SK-N-SH treated with all-trans-retinoic acid at 6 μM for 48 hours (cell line): ENCODE data around the gene GLIPR2.

Experiments used
- ATAC-seq: fragments of 200-7000 bp; cut with Tn5 transposase; 3 replicates; pipeline ENCODE4 v1.9.1; 2020; ENCODE audit warnings: mild to moderate bottlenecking, moderate library complexity
- ARNTL ChIP-seq: fragments of 450-650 bp; formaldehyde crosslinking; IDR thresholded peaks from 2 replicates; pipeline ENCODE4 v1.5.0; 2020; ENCODE audit warnings: low read depth, mild to moderate bottlenecking, moderate library complexity, borderline replicate concordance
- BACH2 ChIP-seq: fragments of 250-450 bp; sonication (Bioruptor Pico); IDR thresholded peaks from 2 replicates; pipeline ENCODE4 v1.9.0; 2021; ENCODE audit warnings: mild to moderate bottlenecking, borderline replicate concordance
- CREB5 ChIP-seq: fragments of 250-450 bp; sonication (Bioruptor Pico); IDR thresholded peaks from 2 replicates; pipeline ENCODE4 v1.5.1; 2020; ENCODE audit warnings: low read depth, mild to moderate bottlenecking, moderate library complexity
- CSDC2 ChIP-seq: fragments of 250-450 bp; sonication (Bioruptor Pico); IDR thresholded peaks from 2 replicates; pipeline ENCODE4 v1.5.0; 2020; ENCODE audit warnings: mild to moderate bottlenecking, moderate library complexity
- ESRRG ChIP-seq: fragments of 250-450 bp; sonication (Bioruptor Pico); IDR thresholded peaks from 2 replicates; pipeline ENCODE4 v1.6.1; 2021; ENCODE audit warnings: mild to moderate bottlenecking
- GLIS3 ChIP-seq: fragments of 250-450 bp; sonication (Bioruptor Pico); IDR thresholded peaks from 2 replicates; pipeline ENCODE4 v1.5.0; 2020; ENCODE audit warnings: mild to moderate bottlenecking, moderate library complexity
- ISL1 ChIP-seq: fragments of 250-450 bp; sonication (Bioruptor Pico); IDR thresholded peaks from 2 replicates; pipeline ENCODE4 v2.1.2; 2022; ENCODE audit warnings: mild to moderate bottlenecking, moderate library complexity
- OSR1 ChIP-seq: fragments of 250-450 bp; sonication (Bioruptor Pico); IDR thresholded peaks from 2 replicates; pipeline ENCODE4 v1.8.0; 2022; ENCODE audit warnings: moderate library complexity, mild to moderate bottlenecking, inconsistent platforms
- PATZ1 ChIP-seq: fragments of 250-450 bp; sonication (Bioruptor Pico); IDR thresholded peaks from 2 replicates; pipeline ENCODE4 v1.8.0; 2020; ENCODE audit warnings: mild to moderate bottlenecking, moderate library complexity, borderline replicate concordance
- PPARA ChIP-seq: fragments of 250-450 bp; sonication (Bioruptor Pico); IDR thresholded peaks from 2 replicates; pipeline ENCODE4 v1.5.0; 2020; ENCODE audit warnings: mild to moderate bottlenecking, borderline replicate concordance
- SNAI2 ChIP-seq: fragments of 250-450 bp; sonication (Bioruptor Pico); IDR thresholded peaks from 2 replicates; pipeline ENCODE4 v1.5.0; 2020; ENCODE audit warnings: mild to moderate bottlenecking, moderate library complexity
- TCF4 ChIP-seq: fragments of 250-450 bp; sonication (Bioruptor Pico); IDR thresholded peaks from 2 replicates; pipeline ENCODE4 v1.8.0; 2021; ENCODE audit warnings: mild to moderate bottlenecking, moderate library complexity, borderline replicate concordance
- TOX ChIP-seq: fragments of 250-450 bp; sonication (Bioruptor Pico); IDR thresholded peaks from 2 replicates; pipeline ENCODE4 v1.8.0; 2021; ENCODE audit warnings: mild to moderate bottlenecking, moderate library complexity, borderline replicate concordance
- TSHZ2 ChIP-seq: fragments of 250-450 bp; sonication (Bioruptor Pico); IDR thresholded peaks from 2 replicates; pipeline ENCODE4 v1.5.0; 2020; ENCODE audit warnings: mild to moderate bottlenecking, moderate library complexity
- ZFP3 ChIP-seq: fragments of 250-450 bp; sonication (Bioruptor Pico); IDR thresholded peaks from 2 replicates; pipeline ENCODE4 v1.5.0; 2020; ENCODE audit warnings: mild to moderate bottlenecking, moderate library complexity
- ZFP30 ChIP-seq: fragments of 450-650 bp; formaldehyde crosslinking; IDR thresholded peaks from 2 replicates; pipeline ENCODE4 v1.5.0; 2022; ENCODE audit warnings: mild to moderate bottlenecking, moderate library complexity
- ZNF565 ChIP-seq: fragments of 450-650 bp; formaldehyde crosslinking; conservative IDR thresholded peaks from 2 replicates; pipeline ENCODE4 v1.5.0; 2020; ENCODE audit warnings: low read depth, mild to moderate bottlenecking, moderate library complexity
- ZNF70 ChIP-seq: fragments of 450-650 bp; formaldehyde crosslinking; IDR thresholded peaks from 2 replicates; pipeline ENCODE4 v1.5.0; 2020; ENCODE audit warnings: mild to moderate bottlenecking, moderate library complexity
- ZNF8 ChIP-seq: fragments of 450-650 bp; formaldehyde crosslinking; IDR thresholded peaks from 2 replicates; pipeline ENCODE4 v1.5.0; 2020; ENCODE audit warnings: mild to moderate bottlenecking, moderate library complexity
- TF ChIP-seq, protein P1 (sequence below): fragments of 250-450 bp; sonication (Bioruptor Pico); IDR thresholded peaks from 2 replicates; pipeline ENCODE4 v1.5.1; 2021; ENCODE audit warnings: mild to moderate bottlenecking, moderate library complexity

Gene GLIPR2

DNA sequence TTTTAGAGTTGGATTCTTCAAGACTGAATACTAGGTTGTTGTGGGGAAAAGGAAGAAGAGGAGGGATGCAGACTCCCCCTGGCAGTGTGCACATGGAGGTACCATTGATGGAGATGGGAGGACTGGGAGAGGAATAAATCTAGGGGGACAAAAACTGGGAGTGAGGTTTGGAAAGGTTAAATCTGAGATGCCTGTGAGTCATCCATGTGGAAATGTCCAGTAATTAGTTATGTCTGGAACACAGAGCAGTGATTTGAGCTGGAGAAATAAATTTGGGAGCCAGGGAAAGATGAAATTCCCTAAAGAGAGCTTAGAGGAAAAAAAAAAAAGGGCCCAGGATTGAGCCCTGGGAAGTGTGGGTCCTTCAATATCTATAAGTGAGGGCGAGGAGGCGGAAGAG, 24.7 kb downstream of the GLIPR2 start:
- ATAC-seq, result no peak; the same call in 2 of the 3 replicates
- TF ChIP-seq CSDC2 (CRISPR knock-in tag) (no peak), ZFP30 (CRISPR knock-in tag) (no peak), ZFP3 (CRISPR knock-in tag) (no peak), SNAI2 (no peak), OSR1 (CRISPR knock-in tag) (no peak), PATZ1 (CRISPR knock-in tag) (no peak), TSHZ2 (CRISPR knock-in tag) (no peak), ARNTL (CRISPR knock-in tag) (no peak), GLIS3 (no peak), ZNF70 (CRISPR knock-in tag) (no peak), ZNF8 (CRISPR knock-in tag) (no peak), ISL1 (CRISPR knock-in tag) (no peak)

- ATAC-seq, result no peak
- TF ChIP-seq ZFP3 (CRISPR knock-in tag) (no peak), ZNF565 (no peak), CREB5 (no peak), OSR1 (CRISPR knock-in tag) (no peak), BACH2 (CRISPR knock-in tag) (no peak), ZNF70 (CRISPR knock-in tag) (no peak), ISL1 (CRISPR knock-in tag) (no peak), CSDC2 (CRISPR knock-in tag) (no peak), SNAI2 (no peak), PATZ1 (CRISPR knock-in tag) (no peak), ZFP30 (CRISPR knock-in tag) (no peak), TCF4 (no peak), ESRRG (CRISPR knock-in tag) (no peak), ZNF8 (CRISPR knock-in tag) (no peak), TSHZ2 (CRISPR knock-in tag) (no peak), ARNTL (CRISPR knock-in tag) (no peak), PPARA (CRISPR knock-in tag) (no peak), TOX (CRISPR knock-in tag) (no peak)
- TF ChIP-seq, protein P1, sequence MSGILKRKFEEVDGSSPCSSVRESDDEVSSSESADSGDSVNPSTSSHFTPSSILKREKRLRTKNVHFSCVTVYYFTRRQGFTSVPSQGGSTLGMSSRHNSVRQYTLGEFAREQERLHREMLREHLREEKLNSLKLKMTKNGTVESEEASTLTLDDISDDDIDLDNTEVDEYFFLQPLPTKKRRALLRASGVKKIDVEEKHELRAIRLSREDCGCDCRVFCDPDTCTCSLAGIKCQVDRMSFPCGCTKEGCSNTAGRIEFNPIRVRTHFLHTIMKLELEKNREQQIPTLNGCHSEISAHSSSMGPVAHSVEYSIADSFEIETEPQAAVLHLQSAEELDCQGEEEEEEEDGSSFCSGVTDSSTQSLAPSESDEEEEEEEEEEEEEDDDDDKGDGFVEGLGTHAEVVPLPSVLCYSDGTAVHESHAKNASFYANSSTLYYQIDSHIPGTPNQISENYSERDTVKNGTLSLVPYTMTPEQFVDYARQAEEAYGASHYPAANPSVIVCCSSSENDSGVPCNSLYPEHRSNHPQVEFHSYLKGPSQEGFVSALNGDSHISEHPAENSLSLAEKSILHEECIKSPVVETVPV, result no peak
Measured at GRCh38 chr9:36162211-36162738, 25.7 kb downstream of the GLIPR2 start.
